Nephron (organoid): ENCODE data around the gene ZNF629.
A peak's percentile ranks its signal among the peaks of the same experiment; 100 is the strongest.

Experiments used
- H3K27ac Mint-ChIP-seq, 3 experiments: 2 replicates each; pipeline ENCODE4 v1.8.0; 2020; ENCODE audit warnings: mixed read lengths in 3 of 3, mild to moderate bottlenecking in 2 of 3, moderate library complexity in 1 of 3
- H3K27me3 Mint-ChIP-seq: 2 replicates; pipeline ENCODE4 v1.8.0; 2021; ENCODE audit warnings: low read depth, mild to moderate bottlenecking, moderate library complexity, mixed read lengths
- H3K36me3 Mint-ChIP-seq: 2 replicates; pipeline ENCODE4 v1.8.0; 2020; ENCODE audit warnings: low read depth, mixed read lengths
- H3K4me1 Mint-ChIP-seq: 2 replicates; pipeline ENCODE4 v1.8.0; 2020; ENCODE audit warnings: mixed read lengths
- H3K4me3 Mint-ChIP-seq, 3 experiments: 2 replicates each; pipeline ENCODE4 v1.8.0; 2020; ENCODE audit warnings: mild to moderate bottlenecking in 3 of 3, mixed read lengths in 3 of 3, moderate library complexity in 2 of 3
- H3K9me3 Mint-ChIP-seq: 2 replicates; pipeline ENCODE4 v1.8.0; 2020; ENCODE audit warnings: mixed read lengths
- CTCF ChIP-seq, 3 experiments: fragments of 200-600 bp; sonication (generic); IDR thresholded peaks; one replicate each; pipeline ENCODE4 v1.5.0; 2021; ENCODE audit warnings: antibody characterized with exemption in 3 of 3; ENCODE audit not compliant: unreplicated experiment in 3 of 3

The ZNF629 gene

GRCh38 chr16:30777591-30778297 lies 9.3 kb downstream of the ZNF629 start:
- Mint-ChIP-seq H3K36me3 (peaks cover 28% of the 10 kb centered on the region), H3K27me3 (no peaks in the 10 kb centered on the region), H3K4me1 (peaks cover 27% of the 10 kb centered on the region), H3K9me3 (no peaks in the 10 kb centered on the region), H3K4me3 (peak overlapping the region; percentile 88 to 91 (median 89)), H3K27ac (peak overlapping the region; percentile 72 to 92 (median 75))
- no peak for TF ChIP-seq CTCF (IDR thresholded peaks at IDR 0.05; ENCODE audit: unreplicated experiment in 3 of 3)

- H3K4me3 Mint-ChIP-seq: peak overlapping the region; percentile 88 to 99 (median 99)
- H3K27me3 Mint-ChIP-seq: no peaks in the 10 kb centered on the region
- H3K27ac Mint-ChIP-seq: peak overlapping the region; percentile 94 to 97 (median 95)
- no peaks in the 10 kb centered on the region for H3K9me3 Mint-ChIP-seq
- H3K36me3 Mint-ChIP-seq: peaks cover 30% of the 10 kb centered on the region
- no peak for TF ChIP-seq CTCF (IDR thresholded peaks at IDR 0.05; ENCODE audit: unreplicated experiment in 3 of 3)
- H3K4me1 Mint-ChIP-seq: peaks cover 27% of the 10 kb centered on the region
These were observed 11.4 kb downstream of the ZNF629 start for GRCh38 chr16:30775392-30776188.

- Mint-ChIP-seq H3K36me3 (peaks cover 30% of the 10 kb centered on the region), H3K9me3 (no peaks in the 10 kb centered on the region), H3K4me3 (peak overlapping the region; percentile 88 to 99 (median 99)), H3K27me3 (no peaks in the 10 kb centered on the region), H3K27ac (peak overlapping the region; percentile 94 to 97 (median 95)), H3K4me1 (peaks cover 27% of the 10 kb centered on the region)
- TF ChIP-seq CTCF (IDR thresholded peaks at IDR 0.05; ENCODE audit: unreplicated experiment in 3 of 3): no peak
These were observed 11.9 kb downstream of the ZNF629 start for GRCh38 chr16:30775131-30775391.

- Mint-ChIP-seq H3K9me3 (no peaks in the 10 kb centered on the region), H3K27ac (peak overlapping the region; percentile 94 to 97 (median 95)), H3K4me3 (peak overlapping the region; percentile 88 to 99 (median 99)), H3K36me3 (peaks cover 33% of the 10 kb centered on the region), H3K27me3 (no peaks in the 10 kb centered on the region), H3K4me1 (peaks cover 27% of the 10 kb centered on the region)
- TF ChIP-seq CTCF (IDR thresholded peaks at IDR 0.05; ENCODE audit: unreplicated experiment in 3 of 3): no peak
These were observed 12.5 kb downstream of the ZNF629 start for GRCh38 chr16:30774367-30775130.

- TF ChIP-seq CTCF (IDR thresholded peaks at IDR 0.05; ENCODE audit: unreplicated experiment in 3 of 3): no peak
- H3K4me1 Mint-ChIP-seq: peaks cover 23% of the 10 kb centered on the region
- no peaks in the 10 kb centered on the region for H3K27me3 Mint-ChIP-seq
- H3K27ac Mint-ChIP-seq: no peak overlapping the region
- no peak overlapping the region for H3K4me3 Mint-ChIP-seq
- H3K36me3 Mint-ChIP-seq: peaks cover 39% of the 10 kb centered on the region
- H3K9me3 Mint-ChIP-seq: no peaks in the 10 kb centered on the region
These were observed 13.2 kb downstream of the ZNF629 start for GRCh38 chr16:30773826-30774225.
